SKM-1 (cell line): ENCODE data around the gene LCK.
A peak's percentile ranks its signal among the peaks of the same experiment; 100 is the strongest.
"Not testable (repeated sequence)": the region's sequence is repeated elsewhere in the genome, so short reads cannot be mapped to it uniquely, and the experiment has no call there.

Experiments used
- DNase-seq: peaks from one replicate; lab custom pipeline; 2025; ENCODE audit not compliant: unreplicated experiment; lab: John Stamatoyannopoulos, UW

LCK gene

DNA sequence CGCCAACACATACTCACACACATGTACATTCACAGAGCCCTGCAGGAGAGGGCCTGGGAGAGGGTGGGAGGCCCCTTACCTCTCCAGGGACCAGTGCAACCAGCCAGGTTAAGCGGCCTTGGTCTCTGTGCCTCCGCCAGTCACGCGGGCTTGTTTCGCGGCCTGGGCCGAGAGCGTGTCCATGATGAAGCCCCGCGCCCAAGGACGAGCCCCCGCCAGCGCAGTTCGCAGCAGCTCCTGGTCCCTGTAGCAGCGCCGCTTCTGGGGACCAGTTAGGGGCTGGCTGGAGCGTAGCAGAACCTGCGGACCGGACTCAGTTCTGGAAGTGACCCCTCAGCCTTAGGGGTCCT lies 11.3 kb upstream of the LCK start:
- DNase-seq: no peak

DNA sequence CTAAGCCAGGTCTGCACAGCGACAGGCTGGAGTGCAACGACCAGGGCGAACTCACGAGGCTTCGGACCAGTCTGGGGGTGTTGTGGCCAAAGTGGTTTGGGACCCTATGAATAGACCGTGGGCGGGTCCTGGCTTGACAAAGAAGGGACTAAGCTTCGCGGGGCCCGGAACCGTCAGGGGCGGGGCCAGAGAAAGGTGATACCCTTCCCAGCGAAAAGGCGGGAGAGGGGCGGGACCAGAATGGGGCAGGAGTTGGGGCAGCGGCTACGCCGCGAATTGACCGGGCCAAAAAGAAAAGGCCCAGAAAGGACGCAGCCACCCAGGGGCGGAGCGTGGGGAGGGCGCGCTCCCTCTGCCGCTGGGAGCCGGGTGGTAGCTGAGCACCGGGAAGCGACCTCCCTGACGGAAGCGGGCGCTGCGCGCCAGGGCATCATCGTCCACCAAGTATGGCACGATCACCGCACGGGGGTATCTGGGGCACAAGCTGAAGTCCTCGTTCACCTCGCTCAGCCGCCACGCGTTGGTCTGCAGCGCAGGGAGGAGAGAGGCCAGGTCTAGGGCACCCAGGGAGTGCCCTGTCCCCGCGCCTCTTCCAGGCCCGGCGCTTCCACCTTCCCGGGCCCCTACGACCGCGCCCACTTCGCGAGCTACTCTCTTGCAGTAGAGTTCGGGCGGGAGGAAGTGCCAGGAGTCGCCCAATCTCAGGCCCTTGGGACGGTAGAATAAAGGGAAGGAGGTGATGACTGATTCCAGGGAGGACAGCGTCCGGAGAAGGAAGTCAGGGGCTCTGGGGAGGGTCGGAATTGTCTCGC lies 10.7 kb upstream of the LCK start:
- no peak for DNase-seq

DNA sequence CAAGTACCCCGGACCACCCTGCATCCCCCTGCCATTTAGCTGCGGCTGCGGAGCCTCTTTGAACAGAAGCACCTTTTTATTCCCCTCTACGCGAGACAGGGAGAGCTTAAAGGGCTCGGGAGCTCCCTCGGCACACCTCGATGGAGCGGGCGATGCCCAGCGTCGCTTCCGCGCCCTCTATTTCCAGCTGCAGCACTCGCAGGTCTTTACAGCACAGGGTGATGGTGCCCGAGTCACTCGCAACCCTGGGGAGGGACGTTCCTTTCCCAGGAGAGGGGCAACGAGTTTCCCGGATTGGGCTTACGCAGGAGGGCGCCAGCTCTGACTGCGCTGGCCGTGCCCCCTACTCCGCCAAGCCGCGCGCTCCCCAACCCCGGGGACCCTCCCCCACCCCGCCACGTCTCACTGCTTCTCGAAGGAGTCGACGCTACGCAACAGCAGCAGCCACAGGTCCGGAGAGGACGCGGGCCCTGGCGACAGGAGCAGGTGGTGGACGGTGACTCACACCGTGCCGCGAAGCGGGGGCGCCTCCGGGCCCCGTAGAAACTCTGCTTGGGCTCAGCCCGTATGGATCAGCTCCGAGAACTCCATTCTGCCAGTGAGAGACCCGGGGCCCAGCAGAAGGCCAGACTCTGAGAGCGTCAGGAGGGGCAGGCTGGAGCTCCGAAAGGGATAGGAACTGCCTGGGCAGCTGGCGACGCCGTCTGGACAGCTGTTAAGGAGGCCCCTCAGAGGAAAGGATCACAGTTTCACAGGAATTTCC lies 9.9 kb upstream of the LCK start:
- no peak for DNase-seq

DNA sequence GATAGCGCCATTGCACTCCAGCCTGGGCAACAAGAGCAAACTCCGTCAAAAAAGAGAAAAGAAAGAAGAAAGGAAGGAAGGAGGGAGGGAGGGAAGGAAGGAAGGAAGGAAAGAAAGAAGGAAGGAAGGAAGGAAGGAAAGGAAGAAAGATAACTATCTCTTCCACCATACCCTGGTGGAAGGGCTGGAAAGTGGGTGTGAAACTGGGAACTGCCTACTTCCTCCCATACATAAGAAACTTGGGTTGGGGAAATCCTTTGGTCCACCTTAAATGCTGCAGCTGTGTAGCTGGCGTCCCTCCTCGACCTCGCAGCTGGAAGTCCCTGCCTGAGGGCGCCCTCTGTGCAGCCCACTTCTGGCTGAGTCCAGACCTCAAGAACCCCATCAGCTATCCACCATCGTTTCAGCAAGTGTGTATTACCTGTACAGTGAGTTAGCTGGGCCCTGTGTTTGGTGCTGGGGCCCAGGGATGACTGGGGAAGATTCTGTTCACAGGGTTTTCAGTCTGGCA lies 8.7 kb upstream of the LCK start:
- DNase-seq: no peak

DNA sequence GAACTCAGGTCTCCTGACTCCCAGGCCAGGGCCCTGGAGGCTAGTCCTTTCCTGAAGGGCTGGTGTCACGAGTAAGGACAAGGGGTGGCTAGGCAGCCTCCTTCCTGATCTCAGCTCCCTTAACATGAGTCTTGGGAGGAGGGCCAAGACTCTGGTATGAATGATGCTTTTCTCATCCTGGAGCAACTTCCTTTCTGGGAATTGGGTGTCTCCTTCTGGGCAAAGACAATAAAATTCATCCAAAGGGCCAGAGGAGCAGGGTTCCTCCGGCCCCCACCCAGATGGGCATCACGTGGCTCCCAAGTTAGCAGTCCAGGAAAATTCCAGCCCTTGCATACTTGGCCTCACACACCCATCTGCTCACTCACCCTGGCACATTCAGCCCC lies 4.2 kb upstream of the LCK start, which contains the start of gene FAM167B:
TSS of gene FAM167B (plus strand) at position 335 of the 386 bp plus-strand sequence. CDS start 200 bp downstream, outside the sequence.
- DNase-seq: no peak

DNA sequence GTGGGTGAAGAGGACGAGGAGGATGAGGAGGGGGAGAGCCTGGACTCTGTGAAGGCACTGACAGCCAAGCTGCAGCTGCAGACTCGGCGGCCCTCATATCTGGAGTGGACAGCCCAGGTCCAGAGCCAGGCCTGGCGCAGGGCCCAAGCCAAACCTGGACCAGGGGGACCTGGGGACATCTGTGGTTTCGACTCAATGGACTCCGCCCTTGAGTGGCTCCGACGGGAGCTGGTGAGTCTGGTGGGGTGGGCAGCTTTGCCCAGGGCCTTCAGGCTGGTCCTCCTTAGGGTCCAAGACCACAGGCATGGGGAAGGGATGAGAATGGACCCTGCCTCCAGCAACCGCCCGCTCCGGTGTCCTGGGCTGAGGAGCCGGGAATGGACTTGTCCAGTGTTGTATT lies 3.6 kb upstream of the LCK start:
- DNase-seq: no peak

DNA sequence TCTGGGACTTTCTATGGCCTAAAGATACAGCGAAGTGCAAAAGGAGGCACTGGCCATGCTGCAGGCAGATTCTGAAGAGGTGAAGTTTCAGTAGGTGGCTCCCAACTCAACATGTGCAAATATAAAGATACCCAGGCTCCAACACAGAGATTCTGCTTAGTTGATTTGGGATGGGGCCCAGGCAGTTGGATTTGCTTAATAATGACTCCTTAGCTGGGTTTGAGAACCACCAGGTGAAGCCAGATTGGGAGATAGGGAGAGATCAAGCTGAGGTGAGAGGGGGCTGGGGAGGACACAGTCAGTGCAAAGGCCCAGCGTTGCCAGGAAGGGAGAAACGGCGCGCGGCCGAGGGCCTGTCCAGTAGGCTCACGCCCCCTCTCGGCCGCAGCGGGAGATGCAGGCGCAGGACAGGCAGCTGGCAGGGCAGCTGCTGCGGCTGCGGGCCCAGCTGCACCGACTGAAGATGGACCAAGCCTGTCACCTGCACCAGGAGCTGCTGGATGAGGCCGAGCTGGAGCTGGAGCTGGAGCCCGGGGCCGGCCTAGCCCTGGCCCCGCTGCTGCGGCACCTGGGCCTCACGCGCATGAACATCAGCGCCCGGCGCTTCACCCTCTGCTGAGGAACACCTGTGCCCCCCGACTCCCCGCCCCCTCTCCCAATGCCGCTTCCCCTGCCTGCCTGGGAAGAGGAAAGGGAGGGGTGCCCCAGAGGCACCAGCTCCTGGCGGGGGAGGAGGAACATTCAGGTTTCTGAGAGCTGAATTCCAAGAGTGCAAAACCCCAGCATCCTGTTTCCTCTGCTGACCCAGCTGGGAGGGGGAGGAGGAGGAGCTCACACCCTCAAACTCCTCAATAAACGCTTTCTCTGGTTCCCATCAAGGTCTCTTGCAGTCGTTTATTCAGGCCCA lies 2.8 kb upstream of the LCK start:
- peak; percentile 23 for DNase-seq

DNA sequence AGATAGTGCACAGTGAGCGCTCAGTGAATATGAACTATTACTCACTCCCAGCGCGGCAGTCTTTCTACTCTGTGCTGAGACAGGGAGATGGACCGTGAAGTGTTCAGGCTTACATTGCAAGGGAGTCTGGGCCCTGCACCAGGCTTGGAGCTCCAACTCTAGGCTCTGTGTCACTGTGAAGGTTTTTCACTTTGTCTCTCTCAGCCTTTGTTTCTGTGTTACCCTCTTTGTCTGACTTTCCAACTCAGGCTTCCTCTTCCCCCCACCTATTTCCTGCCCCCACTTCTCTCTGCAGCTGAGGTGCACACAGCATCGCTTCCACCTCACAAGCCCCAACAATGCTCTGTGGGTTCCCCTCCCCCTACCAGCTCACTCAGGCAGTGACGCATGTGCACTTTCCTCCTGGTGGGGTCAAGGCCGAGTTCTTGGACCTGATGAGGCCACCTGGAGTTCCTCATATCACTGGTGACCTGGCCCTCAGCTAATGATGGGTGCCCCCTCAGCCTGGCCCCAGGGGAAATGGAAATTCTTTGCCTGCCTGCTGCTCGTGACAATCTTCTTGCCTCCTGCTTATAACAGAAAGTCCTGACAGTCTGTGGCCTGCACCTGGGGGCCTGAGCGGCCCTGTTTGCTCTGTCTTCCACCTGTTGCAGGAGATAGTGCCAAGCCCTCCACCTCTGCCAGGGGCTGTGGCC lies 1.1 kb upstream of the LCK start:
- DNase-seq: peak; percentile 66

DNA sequence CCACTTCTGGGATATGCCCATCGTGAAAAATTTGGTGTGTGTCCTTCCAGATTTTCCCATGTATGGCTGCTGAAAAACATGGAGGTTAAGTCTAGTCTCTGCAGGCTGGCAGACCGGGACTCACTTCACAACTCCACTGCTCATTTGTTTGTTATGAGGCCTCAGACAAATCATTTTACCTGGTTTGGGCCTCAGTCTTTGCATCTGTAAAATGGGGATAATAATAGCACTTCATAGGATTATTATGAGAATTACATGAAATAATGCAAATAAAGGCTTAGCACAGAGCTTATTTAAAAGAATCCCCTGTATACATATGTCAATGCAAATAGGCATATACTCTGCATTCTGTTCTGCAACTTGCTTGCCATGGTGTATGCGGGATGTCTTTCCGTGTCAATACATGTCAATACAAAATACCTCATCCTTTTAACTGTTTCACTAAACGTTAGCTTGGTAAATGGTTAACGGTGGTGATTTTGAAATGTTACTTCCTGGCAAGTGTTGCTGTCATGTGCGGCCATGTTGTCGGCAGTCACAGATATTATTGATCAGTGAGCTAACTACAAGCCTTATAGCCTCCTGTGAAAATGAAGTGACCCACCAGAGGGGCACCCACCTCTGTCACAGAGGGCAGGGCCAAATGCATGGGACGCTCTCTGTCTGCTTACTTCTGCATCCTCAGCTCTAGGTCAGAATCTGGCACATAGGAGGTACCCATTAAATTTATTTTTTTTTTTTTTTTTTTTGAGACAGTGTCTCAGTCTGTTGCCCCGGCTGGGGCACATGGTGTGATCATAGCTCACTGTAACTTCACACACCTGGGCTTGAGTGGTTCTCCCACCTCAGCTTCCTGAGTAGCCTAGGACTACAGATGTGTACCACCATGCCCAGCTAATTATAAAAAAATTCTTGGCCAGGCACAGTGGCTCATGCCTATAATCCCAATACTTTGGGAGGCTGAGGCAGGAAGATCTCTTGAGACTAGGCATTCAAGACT lies 4.3 kb downstream of the LCK start:
- DNase-seq: no peak

DNA sequence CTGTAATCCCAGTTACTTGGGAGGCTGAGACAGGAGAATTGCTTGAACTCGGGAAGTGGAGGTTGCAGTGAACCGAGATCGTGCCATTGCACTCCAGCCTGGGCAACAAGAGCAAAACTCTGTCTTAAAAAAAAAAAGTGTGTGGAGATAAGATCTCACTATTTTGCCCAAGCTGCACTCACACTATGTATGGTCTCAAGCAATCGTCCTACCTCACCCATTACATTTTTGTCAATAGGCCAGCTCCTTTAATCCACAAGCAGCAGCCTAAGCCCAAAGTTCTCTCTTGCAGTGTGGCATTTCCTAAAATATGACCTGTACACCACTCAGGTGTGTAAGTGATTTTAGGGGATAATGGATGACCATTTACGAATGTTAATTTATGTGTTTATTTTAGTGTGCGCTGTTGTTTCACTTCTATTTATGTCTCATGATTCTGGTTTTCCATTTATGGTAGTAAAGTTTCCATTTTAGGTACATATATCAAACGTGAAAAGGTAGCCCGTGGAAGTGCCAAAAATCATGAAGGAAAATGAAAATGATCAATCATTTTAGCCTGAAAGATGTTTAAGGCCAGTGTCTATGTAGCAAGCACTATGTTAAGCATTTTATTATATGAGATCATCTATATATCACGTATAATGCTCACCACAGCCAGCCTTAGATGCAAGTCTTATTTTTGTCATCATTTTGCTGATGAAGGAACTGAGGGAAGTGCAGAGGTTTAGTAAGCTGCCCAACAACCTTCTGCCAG lies 5.6 kb downstream of the LCK start:
- DNase-seq: no peak

DNA sequence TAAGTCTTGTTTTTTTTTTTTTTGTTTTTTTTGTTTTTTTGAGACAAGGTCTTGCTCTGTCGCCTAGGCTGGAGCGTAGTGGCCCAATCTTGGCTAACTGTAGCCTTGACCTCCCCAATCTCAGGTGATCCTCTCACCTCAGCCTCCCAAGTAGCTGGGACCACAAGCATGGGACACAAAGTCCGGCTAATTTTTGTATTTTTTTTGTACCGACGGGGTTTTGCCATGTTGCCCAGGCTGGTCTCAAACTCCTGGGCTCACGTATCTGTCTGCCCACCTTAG lies 6.1 kb downstream of the LCK start:
- DNase-seq: no peak

DNA sequence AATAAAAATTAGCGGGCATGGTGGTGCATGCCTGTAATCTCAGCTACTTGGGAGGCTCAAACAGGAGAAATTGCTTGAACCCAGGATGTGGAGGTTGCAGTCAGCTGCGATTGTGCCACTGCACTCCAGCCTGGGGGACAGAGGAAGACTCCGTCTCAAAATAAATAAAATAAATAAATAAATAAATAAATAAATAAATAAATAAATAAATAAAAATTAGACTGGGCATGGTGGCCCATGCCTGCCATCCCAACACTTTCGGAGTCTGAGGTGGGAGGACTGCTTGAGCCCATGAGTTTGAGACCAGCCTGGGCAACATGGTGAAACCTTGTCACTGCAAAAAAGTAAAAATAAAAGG lies 12.2 kb downstream of the LCK start:
- DNase-seq: not testable (repeated sequence)

DNA sequence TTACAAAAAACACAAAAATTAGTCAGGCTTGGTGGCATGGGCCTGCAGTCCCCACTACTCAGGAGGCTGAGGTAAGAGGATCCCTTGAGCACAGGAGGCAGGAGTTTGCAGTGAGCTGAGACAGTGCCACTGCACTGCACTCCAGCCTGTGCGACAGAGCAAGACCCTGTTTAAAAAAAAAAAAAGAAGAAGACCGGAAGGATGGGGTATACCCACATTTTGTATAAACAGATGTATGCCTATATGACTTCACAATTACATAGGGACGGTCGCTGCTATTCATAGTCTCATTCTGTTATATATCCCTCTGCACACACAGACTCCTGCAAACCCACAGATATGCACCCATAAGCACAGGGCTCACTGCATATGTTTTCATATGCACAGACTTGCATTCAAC lies 12.7 kb downstream of the LCK start:
- DNase-seq: no peak

DNA sequence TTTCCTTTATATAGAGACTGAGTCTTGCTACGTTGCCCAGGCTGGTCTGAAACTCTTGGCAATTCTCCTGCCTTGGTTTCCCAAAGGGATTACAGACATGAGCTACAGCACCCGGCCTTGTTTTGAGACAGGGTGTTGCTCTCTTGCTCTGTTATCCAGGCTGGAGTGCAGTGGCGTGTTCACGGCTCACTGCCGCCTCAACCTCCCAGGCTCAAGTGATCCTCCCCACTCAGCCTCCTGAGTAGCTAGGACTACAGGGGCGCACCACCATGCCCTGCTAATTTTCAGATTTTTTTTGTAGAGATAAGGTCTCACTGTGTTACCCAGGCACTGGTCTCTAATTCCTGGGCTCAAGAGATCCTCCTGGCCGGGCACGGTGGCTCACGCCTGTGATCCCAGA lies 14.8 kb downstream of the LCK start:
- no peak for DNase-seq

DNA sequence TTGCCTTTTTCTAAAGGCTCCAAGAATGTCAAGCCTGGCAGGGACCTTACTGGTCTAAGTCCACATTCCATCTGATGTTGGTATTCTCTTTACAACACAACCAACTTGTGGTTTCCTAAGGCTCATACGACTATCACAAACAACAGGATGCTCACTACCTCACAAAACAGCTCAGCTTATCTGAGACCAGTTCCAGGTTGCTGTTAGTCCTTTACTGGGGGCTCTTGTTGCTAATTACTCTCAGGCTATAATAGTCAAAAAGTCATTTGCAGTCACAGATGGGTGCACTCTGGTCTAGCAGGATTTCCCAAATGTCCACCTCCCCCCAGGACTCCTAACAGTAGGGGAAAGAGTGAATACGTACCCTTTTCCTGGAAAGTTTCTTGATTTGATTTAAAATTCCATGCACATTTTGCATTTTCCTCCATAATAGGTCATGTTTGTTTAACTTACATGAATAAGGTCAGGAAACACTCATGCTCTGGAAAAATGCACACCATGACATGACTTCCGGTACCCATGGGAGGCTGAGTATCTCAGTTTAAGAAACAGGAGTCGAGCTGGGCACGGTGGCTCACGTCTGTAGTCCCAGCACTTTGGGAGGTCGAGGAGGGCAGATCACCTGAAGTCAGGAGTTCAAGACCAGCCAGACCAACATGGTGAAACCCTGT lies 16.0 kb downstream of the LCK start:
- no peak for DNase-seq

DNA sequence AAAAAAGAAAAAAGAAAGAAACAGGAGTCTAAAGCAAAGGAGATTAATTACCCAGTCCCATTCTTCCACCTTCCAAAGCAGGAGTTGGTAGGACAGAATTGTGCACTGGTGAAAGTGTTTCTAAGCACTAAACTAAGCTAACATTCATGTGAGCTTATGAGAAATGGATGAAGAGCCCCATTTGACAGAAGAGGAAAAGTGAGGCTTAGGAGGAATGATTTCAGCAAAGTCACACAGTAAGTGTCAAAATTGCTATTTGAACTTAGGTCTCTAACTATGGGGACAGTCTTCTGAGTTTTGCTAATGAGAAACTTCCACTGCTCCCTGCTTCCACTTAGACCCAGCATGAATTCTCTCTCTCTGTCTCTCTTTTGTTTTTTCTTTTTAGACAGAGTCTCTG lies 18.7 kb downstream of the LCK start:
- no peak for DNase-seq

DNA sequence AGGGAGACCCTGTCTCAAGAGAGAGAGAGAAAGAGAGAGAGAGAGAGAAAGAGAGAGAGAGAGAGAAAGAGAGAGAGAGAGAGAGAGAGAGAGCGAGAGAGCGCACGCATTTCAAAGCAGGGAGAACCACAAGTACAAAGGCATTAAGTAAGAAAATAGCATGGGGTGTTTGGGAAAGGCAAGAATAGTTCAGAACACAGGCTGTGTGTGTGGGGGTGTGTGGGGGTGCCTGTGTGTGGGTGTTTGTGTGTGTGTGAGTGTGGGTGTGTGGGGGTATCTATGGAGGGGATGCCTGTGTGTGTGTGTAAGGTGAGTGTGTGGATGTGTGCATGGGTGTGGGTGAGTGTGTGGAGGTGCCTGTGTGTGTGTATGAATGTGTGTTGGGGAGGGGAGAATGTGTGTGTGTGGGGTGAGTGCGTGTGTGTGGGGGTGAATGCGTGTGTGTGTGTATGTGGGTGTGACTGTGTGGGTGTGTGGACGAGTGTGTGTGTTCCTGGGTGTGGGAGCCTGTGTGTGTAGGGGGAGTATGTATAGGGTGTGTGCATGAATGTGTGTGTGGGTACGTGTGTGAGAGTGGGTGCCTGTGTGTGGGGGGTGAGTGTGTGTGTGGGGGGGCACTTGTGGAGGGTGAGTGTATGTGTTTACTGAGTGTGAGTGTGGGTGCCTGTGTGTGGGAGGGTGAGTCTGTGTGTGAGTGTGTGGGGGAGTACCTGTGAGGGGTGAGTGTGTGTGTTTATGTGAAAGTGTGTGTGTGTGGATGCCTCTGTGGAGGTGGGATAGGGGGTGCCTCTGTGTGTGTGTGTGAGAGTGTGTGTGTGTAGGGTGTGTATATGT lies 21.7 kb downstream of the LCK start:
- DNase-seq: no peak
